ENCODE data around the gene PARD3B.

PARD3B gene

DNA sequence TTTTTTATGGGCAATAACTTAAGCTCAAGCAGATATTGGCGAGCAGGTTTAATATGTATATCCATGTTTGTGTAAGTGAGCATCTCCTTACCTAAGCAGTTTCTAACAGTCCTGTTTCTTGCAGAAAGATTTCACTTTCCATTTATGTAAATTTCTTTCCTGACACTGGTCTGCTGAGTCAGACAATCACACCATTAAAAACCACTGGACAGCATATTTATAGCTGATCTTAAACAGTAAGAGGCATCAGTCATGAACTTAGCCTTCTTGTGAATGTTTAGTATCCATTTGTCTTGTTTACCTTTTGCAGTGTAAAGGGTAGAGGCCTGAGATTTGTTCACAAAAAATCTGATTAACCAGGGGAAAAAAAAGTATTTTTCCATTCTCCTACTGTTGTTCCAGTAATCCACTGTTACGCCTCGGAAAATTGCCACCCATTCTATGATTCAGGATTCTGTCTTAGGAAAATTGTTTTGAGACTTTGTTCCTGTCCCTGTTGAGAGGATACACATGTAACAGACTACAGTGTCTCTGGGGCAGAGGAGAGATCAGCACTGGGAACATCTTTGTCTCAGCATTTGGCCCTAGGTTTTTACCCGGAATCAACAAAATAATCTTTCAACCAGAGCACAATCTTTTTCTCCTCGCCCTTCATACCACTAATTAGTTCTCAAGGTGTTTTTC, 616.0 kb downstream of the PARD3B start:
- FAIRE-seq: peak; percentile 70

DNA sequence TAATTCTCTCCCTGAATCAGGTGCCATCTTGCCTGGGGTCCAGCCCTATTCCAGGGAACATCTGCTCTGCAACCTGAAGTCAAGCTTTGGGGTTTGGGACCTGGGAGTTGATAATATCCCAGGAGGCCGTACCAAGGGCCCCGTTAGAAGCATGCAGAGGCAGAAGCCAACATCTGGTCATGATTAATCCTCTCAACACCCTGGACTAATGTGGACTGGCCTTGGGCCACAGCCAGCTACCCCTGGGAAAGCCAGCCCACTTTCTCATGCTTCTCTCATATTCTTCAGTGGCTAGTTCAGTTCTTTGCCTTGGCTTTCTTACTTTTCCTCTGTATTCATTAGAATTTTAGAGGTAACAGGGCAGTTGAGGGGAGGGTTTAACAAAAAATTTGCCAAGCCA, 621.5 kb downstream of the PARD3B start:
- FAIRE-seq: no peak

DNA sequence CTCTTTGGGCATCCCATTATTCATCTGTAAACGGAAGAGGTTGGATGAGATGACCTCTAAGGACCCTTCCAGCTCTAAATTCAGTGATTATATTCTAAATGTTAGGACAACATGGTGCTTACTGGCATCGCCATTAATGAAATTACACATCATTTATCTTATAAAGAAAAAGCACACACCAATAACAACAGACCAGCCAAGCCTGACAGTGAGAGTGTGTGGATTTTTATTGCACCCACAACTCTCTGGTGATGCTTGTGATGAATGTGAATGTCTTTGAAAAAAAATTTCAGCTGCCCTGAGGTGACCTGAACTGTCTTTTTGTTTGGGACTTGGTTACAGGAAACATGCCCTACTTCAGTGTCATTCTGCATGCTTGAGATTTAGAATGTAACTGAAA, 623.7 kb downstream of the PARD3B start:
- FAIRE-seq: peak; percentile 5

DNA sequence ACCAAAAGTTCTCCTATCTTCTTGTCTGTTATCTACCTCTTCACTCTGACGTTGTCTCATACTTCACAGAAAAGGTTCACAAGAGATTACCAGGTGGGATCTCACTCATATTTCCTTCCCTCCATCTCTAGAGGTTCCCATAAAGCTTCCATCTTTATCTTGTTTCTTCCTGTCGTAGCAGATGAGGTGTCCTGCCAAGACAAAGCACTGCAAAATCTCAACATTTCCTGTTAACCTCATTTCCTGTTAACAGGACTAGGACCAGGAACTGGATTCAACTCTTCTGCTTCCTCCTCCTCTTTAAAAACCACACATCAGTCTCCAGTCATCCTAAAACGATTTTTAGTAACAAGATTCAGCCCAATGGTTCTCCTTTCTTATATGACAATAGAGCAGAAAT, 624.2 kb downstream of the PARD3B start:
- FAIRE-seq: no peak

DNA sequence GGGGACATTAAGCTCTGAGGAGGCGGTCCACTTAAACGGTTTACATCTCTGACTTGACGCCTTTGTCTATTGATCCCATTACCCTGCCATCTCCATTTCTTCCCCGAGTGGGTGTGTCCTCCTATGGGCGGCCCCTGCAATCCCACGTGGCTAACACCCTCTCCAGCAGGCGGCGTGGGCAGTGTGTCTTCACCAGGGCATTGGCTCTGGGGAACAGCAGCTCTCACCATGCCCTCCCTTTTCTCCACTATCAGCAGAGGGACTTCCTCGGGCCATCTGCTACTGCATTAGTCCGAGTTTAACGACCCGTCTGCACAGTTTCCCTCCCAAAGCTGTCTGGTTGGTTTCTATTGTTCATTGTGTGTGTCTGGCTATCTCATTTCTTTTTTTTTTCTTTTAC, 625.1 kb downstream of the PARD3B start:
- no peak for FAIRE-seq

DNA sequence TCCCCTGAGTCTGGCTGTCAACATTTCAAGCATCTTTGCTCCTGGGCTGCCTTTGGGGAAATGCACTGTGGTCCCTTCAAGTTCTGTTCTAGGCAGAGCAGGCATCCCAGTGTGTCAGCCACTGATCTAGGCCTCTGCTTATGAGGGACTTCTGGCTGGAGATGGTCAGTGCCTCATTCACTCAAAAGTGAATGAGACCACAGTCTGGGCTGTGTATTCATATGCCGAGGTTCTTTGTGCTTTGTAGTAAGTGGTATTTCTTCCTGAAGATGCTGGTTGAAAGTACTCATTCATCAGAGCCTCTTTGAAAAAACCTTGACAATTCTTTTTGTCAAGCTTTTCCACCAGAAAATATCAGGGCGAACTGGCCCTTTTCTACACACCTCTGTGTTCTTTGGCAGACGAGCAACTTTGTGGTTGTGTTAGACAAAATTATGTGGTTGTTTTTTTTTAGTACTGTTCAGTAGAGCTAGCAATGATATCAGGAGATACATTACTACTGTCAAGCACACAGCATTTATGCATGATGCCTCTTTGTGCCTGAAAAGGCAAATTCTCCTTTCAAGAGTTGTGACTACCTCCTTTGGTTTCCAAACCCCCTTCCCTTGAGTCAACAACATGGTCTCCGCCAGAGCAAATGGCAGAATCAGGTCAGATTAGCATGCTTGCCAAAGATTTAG, 626.1 kb downstream of the PARD3B start:
- no peak for FAIRE-seq

DNA sequence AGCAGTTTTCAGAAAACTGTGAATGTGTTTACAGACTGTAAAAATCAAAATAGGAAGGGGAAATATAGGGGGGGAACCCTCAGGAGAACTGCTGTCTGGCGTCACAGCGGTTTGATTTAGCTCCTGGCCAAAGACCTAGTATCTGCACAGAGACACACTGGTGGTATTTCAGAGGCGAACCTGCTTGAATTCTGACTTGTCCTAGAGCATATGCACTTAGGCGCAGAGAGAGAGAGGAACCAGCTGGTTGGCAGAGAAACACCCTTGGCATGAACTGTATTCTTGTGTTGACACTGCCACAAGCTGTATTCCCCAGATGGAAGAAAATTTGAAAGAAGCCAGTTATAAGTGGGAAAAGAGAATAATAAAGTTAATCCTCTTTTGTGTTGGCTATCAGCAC, 630.6 kb downstream of the PARD3B start:
- FAIRE-seq: no peak

DNA sequence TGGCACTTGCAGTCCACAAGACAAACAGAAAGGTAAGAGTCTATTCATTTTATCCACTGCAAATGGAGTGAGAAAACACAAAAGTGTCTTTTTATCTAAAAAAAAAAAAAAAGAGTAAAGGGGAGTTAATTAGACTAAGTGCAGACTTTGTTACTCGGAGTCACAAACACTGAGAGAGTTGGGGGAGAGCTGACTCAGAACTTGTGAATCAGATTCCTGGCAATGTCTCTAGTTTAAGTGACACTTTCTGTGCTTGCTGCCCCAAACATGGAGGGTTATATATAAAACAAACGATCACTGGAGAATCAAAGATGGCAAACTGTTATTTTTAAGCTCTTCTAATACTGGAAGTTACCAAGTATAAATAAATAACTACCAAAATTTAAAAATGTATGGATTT, 631.3 kb downstream of the PARD3B start:
- no peak for FAIRE-seq

DNA sequence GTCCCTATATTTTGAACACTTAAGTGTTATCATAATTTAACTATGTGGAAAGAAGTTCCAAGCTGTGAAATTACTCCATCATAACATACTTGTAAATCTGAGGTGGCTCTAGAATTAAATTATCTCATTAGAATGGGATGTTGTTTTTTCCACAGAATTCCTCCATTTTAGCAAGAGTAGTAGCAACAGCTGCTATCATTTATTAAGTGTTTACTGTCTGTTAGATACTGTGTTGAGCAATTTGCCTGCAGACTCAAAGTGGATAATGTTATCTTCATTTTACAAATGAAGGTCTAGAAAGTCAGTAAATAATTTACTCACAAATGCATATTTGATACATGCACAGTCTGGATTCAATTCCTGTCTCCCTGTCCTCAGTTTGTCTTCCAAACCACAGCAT, 632.3 kb downstream of the PARD3B start:
- FAIRE-seq: no peak

DNA sequence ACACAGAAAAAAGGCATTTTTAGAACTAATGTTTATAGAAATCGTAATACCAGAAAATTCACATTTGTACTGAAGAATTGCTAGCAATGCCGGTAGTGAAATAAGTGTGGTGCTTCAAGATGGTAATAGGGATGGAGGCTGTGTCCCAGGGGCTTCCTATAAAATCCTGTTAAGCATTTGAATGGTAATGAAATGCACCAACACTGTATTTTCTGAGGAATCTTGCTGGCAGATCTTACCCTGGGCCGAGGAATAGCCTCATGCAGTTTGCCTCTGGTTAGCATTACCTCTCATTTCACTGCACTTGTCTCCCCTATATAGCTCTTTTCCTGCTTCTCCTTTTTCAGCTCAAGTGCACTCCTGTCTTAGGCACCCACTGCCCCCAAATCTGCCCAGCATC, 635.5 kb downstream of the PARD3B start:
- no peak for FAIRE-seq

DNA sequence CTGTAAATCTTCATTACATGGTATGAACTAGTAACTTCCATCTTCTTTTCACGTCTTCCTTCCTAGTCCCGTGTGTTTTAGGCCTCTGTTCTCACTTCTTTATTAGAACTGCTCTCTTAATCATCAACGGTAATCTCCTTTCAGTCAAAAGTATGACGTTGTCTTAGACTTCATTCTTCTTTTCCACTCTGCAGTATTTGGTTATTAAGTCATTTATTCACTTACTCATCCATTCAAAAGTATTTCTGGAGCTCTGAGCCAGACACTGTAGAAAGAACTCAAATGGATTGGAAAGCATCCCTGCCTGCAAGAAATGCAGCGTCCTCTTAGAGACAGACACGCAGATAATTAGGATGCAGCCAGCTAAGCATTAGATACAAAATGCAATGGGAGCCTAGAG, 642.5 kb downstream of the PARD3B start:
- FAIRE-seq: no peak

DNA sequence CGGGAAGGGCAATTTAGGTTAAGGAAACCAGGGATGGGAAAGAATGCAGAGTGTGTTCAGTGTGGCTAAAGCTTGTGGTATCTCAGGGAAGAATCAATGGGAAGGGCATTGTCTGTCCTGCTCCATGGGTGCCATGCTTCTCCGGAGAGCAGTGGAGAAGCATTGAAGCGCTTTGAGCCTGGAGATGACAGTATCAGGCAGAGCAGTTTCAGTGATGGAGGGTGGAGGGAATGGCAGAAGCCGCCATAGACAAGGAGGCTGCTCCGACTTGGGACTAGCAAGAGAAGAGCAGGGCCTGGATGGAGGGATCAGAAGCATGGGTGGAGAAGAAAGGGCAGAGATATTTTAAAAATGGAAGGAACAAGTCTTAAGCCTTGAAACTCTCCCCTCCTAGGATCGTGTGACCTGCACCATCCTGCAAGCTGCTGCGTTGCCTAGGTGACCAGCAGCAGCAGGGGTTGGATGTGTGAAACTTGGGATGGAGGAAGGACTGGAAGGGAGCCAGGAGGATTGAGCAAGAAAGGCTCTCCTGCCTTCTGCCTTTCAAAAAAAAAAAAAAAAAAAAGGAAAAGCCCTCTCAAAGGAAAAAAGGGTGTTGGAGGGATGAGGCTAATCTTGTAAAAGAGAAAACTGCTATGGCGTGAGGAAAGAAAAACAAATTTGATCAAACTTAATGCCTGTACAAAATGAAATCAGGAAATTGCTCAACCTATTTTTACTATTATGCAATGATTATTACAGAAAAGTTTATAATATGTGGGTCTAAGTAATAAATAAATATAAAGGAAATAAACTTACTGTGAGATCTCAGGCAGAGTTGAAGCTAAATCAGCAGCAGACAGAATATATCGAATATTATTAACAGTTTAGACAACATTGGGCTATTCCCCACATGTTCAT, 643.2 kb downstream of the PARD3B start:
- no peak for FAIRE-seq

DNA sequence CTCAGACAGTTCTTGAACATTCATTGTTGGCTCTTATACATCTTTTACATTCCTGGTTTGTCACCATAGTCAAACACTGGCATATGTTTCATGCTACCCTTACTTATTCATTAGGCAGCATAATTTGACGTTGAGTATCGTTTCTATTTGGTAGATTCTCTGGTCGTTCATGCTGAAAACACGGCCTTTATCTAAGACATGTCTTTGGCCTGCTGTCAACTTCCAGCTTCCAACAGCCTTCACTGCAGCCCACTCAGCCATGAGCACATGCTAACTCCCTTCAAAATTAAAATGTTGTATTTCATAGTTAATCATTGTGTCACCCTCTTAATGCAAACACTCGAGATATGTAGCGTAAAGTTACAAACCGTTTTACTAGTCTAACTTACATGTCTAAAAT, 644.0 kb downstream of the PARD3B start:
- FAIRE-seq: no peak

DNA sequence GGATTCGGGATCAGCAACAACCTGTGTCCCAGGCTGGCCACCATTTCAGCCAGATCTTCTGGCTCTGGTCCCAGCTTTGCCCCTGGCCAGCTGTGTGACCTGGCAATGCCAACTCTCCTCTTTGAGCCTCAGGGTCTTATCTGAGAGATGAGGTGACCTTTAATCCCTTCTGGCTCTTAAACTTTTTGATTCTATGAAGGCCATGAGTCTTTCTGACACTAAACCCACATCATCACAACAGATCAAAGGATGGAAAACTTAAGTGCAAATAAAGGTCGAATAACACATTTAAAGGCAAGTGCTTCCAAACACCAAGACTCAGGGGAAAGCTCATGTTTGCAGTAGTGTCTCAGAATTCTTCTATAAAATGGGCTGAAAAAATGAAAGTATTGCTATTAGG, 645.3 kb downstream of the PARD3B start:
- no peak for FAIRE-seq

DNA sequence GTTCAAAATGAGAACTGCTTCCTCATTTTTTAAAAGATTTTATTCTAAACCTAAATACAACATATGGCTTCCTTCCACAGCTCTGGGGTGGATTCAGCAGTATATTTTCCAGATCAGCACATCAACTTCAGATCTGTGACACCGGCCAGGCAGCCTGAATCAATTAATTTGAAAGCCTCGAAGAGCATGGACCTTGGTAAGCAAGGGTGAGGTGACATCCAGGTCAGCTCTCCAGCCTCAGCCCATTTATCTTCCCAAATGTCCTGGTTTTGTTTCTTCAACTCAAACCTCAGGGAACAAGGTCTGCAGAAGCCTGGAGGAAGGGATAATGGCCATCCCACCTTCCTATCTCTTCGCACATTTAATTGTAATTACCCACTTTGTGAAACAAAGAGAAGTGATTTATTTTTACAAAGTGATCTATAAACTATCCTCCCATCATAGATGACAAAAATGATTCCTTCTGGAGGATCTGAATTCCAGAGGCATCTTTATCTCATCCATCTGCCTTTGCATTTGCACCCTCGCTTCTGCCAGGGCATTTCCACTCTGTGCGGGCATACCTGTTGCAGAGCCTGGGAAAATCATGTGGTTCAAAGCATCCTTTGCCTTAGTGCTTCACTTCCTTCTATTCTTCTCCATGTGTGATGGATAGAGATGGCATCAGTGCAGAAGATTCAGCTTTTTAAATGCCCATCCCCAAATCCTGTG, 648.0 kb downstream of the PARD3B start:
- FAIRE-seq: no peak

DNA sequence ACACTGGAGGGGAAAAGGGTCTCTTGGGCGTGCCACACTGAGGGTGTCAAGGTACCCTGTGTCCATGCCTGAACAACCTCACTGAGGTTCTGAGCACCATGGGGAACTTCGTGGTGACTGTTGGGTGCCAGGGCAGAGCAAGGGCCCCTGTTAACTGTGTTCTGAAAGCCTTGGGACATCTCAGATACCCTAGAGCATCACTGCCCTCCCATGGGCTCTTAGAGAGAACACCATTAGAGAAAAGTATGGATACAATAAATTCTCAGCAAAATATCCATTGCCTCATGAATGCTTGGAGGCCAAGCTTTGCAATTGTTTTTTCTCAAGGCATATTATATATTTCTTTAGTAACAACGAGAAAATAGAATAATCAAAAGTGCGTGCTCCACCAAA, 648.6 kb downstream of the PARD3B start:
- FAIRE-seq: no peak

DNA sequence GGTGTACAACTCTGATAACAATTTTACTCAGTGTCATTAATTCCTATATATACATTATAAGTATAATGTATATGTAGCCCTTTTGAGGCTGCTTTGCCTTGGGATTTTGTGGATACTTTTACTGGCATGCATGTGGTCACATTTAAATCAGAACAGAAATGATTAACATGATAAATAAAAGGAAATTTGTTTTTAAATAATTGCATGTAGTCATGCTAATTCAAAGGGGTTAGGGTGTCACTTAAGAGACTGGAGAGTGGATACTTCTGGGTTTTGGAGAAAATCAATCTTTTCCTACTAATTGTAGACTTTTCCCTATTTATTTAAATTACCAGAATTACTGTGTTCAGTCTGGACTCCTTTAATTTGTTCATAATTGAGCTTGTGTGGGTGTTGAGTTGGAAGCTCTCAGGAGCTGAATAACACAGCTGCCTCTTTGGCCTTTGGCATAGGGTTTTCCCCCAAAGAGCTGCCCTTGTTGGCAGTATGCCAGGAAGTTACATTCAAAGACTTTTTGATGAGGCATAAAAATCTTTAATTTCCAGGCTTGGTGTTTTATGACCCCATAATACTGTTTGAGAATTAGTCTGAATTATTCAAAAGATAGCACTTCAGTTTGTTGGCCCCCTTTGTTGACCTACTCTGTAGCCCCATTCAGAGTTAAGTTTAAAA, 652.3 kb downstream of the PARD3B start:
- FAIRE-seq: no peak

DNA sequence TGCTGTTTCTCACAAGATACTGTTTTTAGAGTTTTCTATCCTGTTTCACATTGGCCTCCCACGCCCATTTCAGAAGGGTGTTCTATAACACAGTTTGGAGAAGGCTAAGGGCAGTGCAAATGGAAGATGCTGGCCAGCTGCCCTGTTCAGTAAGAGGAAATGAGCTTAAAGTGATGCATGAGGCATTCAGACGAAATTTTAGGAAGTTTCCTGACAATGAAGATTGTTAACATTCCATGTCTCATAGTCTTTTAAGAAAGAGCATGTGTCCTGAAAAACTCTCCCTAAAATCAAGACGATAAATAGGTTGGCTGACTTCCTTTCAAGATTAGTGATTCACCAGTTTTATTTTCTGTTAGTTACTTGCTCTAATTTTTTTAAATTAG, 652.9 kb downstream of the PARD3B start:
- FAIRE-seq: peak; percentile 74

DNA sequence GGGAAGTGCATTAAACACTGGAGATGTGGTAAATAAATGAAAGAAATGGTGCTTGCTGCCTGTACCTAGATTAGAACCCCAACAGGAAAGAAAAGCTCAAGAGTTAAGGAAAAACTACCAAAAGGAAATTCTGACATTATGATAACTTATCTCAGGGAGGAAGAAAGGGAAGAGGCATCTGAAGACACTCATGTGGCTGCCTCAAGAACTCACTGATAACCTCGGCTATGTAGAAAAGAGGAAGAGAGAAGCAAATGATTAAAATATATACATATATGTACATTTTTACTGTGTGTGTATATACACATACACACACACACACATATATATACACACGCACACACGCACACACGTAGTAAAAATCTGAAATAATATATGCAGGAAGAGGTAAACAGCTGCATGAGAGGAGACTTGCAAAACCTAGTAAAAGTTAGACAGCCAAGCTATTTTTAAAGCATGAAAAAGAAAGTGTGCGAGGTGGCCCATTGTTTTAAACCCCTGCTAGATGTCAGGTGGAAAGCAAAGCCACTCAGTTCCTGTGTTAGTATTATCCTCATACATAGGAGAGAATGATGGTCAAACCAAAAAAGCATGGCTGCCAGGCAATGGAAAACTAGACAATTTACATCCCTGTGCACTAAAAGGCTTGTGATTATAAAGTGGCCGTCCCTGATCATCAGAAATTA, 654.0 kb downstream of the PARD3B start:
- FAIRE-seq: no peak

DNA sequence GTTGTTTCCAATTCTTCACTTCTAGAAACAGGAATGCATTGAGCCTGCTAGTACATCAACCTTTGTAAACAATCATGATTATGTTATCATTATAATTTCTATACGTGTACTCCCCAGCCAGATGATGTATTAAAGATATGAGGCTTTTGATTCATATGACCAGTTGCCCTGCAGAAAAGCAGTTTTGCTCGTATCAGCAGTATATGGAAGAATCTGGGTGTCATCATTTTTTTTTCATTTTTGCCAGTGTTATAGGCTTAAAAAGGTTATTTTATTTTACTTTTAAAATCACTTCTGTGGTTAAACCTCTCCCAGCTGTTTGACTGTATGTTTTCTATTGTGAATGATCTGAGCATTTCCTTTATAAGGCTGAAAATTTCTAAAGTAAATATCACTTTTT, 665.2 kb downstream of the PARD3B start:
- no peak for FAIRE-seq

DNA sequence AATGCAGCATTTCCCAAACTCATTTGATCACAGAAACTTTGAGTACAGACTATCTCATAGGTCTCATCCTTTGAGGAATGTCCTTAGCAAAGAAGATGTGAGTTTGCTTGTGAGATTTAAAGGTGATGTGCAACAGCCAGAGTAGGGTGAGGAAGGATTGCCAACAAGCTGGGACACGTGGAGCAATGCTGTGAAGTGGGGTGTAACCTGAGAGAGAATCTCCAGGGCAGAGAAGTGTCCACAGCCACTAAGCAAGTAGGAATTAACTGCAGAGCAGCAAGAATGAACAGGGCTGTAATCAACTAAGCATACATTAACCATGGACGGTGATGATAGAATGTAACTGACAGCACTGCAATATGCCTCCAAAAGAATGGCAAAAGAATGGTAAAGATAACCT, 667.1 kb downstream of the PARD3B start:
- FAIRE-seq: no peak

DNA sequence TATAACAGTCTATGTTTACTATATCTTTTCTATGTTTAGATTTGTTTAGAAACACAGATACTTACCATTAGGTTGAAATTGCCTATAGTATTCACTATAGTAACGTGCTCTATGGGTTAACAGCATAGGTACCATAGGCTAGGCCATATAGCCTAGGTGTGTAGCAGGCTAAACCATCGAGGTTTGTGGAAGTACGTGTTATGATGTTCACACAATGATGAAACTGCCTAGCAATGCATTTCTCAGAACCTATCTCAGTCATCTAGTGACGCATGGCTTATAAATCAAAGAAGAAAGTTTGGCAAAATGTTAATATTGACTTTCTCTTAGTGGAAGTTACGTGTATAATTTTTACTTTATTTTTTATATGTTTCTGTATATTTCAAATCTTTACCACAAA, 670.8 kb downstream of the PARD3B start:
- no peak for FAIRE-seq

All from islet of Langerhans (tissue), 1 donor.